ENCODE data around the gene RELCH.
"Not testable (repeated sequence)": the region's sequence is repeated elsewhere in the genome, so short reads cannot be mapped to it uniquely, and the experiment has no call there.

The RELCH gene, protein sequence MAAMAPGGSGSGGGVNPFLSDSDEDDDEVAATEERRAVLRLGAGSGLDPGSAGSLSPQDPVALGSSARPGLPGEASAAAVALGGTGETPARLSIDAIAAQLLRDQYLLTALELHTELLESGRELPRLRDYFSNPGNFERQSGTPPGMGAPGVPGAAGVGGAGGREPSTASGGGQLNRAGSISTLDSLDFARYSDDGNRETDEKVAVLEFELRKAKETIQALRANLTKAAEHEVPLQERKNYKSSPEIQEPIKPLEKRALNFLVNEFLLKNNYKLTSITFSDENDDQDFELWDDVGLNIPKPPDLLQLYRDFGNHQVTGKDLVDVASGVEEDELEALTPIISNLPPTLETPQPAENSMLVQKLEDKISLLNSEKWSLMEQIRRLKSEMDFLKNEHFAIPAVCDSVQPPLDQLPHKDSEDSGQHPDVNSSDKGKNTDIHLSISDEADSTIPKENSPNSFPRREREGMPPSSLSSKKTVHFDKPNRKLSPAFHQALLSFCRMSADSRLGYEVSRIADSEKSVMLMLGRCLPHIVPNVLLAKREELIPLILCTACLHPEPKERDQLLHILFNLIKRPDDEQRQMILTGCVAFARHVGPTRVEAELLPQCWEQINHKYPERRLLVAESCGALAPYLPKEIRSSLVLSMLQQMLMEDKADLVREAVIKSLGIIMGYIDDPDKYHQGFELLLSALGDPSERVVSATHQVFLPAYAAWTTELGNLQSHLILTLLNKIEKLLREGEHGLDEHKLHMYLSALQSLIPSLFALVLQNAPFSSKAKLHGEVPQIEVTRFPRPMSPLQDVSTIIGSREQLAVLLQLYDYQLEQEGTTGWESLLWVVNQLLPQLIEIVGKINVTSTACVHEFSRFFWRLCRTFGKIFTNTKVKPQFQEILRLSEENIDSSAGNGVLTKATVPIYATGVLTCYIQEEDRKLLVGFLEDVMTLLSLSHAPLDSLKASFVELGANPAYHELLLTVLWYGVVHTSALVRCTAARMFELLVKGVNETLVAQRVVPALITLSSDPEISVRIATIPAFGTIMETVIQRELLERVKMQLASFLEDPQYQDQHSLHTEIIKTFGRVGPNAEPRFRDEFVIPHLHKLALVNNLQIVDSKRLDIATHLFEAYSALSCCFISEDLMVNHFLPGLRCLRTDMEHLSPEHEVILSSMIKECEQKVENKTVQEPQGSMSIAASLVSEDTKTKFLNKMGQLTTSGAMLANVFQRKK

DNA sequence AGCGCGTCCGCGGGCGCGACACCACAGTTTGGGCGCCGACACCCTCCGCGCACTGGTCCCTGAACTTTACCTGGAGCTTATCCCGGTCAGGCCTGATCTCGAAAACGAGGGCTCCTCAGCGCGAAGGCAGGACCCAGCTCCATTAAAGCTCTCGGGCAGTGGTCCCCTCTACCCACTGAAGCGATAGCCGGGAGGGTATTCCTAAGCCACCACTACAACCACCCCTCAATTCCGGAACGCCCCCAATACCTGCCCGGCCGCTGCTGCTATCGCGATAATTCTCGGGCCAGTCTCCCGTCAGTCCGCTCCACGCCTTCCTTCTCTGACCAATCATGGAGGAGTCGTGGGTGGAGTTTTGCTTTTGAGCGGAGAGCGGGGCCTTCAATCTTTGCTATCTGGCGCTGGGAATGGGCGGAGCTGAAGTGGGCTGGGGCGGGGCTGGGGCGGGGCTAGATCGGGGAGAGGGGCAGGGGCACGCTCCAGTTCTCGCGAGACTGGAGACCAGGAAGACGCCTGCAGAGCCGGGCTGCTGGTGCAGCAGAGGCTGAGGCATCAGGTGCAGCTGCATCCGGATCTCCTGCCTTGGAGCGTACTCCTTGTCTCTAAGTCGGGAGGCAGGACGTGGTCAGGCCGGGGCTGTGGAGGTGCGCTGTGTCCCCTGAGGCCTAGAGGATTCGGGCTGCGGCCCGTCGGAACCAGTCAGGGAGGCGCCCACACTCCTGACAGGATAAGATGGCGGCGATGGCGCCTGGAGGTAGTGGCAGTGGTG is at the start of gene RELCH, which contains the start of gene PIGN:
Gene RELCH, plus strand, starts transcription at position 482 of the 769 bp plus-strand sequence. Its CDS starts 251 bp downstream, at position 733.
Gene PIGN, minus strand, starts transcription at position 283 of the 769 bp plus-strand sequence. CDS start 25,703 bp downstream, outside the sequence.
- DNase-seq, result peak; percentile 51 to 99 (median 96)

DNA sequence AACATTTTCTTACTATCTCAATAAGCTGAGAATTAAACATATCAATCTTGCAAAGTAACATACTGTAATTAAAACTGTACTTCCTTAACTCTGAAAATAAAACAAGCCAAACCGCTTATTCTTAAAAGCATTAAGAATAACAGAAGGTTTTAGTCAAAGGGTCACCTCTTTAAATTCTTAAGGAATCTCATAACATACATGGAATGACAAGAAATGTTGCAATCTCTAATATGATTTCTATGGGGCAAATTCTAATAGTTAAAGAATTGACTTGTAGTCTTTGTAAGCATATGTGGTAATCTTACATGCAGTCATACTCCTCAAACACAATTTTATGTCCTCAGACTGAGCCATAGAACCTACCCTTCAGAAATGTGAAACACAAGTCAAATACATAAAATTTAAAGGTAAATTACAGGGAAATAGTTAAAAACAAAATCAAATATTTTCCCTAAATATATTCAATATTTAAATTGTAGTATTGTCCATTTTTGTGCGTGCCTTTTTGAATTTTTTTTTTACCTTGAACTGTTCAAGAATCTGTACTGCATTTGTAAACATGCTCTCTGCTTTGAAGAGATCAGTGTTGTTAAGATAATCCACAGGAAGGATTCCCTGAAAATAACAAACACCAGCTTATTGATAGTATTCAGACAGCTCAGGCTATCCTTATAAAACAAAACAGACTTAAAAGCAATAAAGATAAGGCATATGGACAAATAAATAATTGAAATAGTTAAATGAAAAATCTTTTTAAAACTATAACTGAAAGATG is 48.4 kb upstream of the RELCH start:
- DNase-seq, result no peak

DNA sequence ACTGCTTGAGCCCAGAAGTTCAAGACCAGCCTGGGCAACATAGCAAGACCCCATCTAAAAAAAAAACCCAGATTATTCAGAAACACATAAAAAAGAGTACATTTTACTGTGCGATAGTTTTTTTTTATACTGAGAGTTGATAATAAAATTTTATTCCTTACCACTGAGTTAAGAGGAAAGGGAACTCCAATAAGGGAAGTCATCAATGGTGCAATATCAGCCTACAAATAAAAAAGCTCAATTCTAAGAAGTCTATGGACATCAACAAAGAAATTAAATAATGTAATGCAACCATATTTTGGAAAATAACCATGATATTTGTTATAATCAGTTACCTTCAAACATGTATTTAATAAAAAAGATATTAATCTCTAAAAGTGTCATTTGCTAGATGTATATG is 46.8 kb upstream of the RELCH start:
- DNase-seq, result no peak

DNA sequence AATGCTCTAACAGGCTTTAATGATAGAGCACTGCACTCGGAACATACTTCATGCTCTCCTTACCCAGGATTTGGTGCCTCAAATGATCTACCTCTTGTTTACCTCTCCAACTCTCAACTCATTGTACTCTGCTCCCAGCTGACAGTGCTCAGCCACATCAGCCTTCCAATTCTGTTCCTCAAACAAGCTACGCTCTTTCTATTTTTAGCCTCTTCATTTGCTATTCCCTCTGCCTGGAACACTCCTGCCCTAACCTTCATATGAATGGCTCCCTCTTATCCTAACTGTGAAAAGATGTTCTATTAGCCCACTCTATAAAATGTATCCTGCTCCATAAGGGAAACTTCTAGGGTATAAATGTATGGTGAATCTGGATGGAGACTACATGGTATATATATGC is 42.7 kb upstream of the RELCH start:
- DNase-seq, result no peak

DNA sequence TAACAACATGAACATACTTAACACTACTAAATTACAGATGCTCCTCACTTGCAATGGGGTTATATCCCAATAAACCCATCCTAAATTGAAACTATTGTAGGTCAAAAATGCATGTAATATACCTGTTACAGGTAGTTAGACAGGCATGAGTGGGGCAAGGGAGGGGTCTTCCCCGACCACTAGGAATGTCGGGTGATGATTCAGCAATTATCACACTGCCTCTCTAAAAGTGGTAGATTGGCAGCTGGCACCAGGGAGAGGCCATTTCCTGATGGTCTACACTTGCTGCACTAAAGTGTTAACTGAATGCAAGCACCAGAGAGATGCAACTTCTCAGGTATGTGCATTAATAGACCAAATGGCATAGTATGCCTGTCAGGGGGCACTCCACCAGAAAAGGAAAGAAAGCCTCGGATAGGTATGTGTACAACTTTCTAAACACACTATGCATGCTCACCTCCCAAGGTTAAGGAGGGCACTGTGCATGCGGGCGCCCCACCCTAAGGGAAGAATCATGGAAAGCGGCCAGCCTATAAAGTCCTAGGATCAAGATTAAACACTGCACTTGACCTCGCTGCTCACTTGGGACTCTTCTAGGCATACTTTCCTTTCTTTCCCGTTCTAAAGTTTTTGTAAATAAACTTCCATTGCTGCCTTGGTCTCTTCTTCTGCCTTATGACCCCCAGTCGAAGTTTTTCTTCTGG is 35.8 kb upstream of the RELCH start:
- DNase-seq, result no peak

DNA sequence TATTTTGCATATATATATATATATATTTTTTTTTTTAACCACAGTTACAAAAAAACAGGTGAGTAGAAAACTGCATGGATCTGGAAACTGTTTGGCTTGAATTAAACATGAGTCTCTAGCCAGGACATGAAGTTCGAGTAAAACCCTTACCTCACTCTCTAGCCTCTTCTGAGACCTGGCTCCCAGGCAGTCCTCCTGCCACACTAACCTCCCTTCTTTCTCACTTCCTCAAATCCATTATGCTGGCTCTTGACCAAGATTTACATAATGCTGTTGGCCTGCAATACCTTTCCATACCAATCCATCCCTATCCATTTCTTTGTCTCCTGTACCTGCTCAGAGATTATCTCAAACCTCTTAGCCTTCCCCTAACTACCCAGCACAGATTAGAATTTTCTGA is 34.2 kb upstream of the RELCH start:
- DNase-seq, result no peak

DNA sequence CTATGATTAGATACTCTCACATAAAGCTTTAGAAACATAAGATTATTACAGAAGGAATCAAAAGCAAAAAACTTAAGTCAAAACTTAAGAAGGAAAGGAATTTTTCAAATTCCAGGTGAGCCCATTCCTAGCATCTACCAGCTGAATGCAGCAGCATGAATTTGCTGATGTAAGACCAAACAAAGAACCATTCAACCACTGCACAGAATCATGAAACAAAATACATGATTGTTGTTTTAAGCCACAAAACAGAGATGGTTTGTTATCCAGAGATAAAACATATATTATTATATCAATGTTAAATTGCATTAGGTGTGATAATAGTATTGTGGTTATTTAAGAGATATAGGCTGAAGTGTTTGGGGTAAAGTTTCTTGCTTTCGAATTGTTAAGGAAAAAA is 29.2 kb upstream of the RELCH start:
- no peak for DNase-seq

DNA sequence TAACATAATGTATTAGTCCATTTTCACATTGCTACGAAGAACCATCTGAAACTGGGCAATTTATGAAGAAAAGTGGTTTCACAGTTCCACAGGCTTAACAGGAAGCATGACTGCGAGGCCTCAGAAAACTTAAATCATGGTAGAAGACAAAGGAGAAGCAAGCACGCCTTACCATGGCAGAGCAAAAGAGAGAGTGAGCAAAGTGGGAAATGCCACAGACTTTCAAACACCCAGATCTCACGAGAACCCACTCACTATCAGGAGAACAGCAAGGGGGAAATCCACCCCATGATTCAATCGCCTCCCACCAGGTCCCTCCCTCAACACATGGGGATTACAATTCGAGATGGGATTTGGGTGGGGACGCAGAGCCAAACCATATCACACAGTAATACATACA is 22.7 kb upstream of the RELCH start:
- no peak for DNase-seq

DNA sequence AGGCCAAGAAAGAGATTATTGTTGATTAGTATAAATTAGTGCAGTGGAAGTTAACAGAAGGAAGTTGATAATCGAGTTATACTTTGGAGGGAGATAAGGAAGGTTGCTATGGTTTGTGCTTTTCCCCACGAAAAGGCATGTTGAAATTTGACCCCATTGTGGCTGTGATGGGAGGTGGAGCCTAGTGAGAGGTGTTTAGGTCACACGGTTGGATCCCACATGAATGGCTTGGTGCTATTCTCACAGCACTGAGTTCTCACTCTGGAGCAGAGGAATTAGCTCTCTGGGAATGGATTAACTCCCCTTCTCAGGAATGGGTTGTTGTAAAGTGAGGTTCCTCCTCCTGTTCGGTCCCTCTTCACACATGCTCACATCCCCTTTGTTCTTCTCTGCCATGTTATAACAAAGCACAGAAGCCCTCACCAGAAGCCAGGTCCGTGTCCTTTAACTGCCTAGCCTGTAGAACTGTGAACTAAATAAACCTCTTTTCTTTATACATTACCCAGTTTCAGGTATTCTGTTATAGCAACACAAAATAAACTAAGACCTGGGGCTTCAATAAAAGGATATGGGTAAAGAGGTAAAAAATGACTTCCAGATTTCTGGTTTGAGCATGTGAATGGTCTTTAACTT is 22.1 kb upstream of the RELCH start:
- no peak for DNase-seq

DNA sequence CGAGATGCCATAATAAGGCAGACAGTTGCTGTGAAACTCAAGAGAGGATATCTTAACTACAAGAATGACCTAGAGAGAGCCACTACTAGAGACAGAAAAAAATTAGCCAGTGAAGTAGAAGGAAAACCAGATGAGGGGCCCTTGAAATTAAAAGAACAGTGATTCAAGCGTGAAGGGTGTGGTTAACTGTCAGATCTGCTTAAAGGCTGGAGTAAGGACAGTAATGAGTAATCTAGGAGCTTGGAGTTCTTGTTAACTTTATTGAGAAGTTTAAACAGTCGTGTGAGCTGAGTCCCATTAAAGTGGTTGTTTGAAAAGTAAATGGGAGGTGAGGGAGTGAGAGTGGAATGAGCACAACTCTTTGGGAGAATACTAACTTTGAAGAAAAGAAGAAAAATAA is 21.5 kb upstream of the RELCH start:
- no peak for DNase-seq

DNA sequence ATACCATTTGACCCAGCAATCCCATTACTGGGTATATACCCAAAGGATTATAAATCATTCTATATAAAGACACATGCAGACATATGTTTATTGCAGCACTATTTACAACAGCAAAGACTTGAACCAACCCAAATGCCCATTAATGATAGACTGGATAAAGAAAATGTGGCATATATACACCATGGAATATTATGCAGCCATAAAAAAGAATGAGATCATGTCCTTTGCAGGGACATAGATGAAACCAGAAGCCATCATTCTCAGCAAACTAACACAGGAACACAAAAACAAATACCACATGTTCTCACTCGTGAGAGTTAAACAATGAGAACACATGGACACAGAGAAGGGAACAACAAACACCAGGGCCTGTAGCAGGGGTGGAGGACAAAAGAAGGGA is 20.5 kb upstream of the RELCH start:
- not testable (repeated sequence) for DNase-seq

DNA sequence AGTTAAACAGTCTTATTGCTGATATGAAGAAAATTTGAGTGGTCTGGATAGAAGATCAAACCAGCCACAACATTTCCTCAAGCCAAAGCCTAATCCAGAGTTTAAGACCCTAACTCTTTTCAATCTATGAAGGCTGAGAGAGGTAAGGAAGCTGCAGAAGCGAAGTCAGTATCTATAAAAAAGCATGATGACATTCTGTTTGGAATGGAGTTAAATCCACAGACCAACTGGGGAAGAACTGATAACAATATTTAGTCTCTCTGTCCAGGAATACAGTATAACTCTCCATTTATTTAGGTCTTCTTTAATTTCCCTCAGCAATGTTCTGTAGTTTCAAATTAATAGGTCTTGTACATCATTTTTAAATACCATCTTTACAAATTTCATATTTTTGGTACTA is 16.2 kb upstream of the RELCH start:
- DNase-seq, result no peak

DNA sequence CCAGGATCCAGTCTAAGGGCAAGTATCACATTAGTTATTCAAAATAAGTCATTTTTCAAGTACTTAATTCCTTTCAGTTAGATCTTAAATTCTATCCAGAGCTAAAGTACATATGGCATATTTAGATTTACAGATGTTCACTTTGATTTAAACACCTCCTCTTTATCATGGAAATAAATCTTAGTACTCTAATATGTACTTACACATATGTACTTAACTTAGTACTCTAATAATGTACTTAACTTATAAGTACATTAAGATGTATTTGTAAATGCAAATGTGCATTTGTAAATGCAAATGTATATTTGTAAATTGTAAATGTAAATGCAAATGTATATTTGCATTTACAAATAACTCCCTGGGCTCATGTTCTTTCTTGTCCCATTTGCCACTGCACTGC is 14.8 kb upstream of the RELCH start:
- no peak for DNase-seq

DNA sequence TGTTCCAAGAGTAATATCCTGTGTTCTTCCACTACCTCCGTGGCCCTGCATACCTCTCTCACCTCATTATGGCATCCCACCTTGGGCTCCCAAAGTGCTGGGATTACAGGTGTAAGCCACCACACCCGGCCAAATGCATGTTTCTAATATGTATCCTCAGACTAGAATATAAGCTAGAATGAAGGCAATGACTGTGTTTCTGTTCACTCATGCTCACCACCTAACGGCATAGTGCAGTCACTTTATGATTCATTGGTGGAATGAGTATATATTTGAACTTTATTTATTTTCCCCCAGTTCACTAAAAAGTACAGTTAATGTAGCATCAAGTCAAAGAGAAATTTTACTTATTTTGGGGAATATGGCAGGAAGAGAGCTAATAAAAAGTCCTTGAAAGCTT is 11.5 kb upstream of the RELCH start:
- no peak for DNase-seq

DNA sequence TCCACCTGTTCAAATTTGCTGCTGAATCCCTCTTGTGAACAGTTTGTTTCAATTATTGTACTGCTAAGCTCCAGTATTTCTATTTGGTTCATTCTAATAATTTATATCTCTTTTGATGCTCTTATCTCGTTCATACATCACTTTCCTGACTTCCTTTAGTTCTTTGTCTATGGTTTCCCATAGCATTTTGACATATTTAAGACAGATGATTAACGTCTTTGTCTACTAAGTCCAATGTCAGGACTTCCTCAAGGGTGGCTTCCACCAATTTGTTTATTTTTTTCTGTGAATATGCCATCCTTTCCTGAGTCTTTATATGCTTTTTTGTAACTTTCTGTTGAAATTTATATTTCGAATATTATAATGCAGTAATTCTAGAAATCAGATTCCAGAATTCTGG is 9.8 kb upstream of the RELCH start:
- no peak for DNase-seq

DNA sequence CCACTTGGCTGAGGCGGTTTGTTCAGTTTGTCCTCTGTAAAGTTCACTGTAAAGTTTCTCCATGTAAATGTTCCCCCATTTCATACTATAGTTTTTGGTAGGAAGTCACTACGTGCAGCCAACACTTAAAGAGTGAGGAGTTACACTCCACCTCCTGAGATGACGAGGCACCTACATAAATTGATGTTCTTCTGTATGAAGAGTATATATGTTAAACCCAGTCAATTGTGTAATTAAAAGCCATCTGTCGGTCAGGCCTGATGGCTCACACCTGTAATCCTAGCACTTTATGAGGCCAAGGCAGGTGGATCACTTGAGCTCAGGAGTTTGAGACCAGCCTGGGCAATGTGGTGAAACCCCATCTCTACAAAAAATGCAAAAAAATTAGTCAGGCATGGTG is 7.8 kb upstream of the RELCH start:
- DNase-seq, result no peak

DNA sequence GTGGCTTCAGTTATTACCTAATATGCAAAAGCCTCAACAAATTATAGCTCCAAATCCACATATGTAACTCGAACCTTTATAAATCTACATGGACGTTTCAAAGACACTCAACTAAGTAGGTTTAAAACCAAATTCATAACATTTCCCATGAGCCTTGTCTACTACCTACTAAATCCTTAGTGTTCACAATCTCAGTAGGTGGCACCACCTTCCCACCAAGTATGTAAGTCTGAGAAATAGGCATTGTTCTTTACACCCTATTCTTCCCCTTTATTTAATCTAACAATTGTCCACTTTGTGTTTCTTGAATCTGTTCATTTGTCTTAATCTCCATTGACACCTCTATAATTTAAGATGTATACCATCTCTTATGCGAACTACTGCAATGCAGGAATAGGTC is 4.8 kb upstream of the RELCH start:
- DNase-seq, result no peak

DNA sequence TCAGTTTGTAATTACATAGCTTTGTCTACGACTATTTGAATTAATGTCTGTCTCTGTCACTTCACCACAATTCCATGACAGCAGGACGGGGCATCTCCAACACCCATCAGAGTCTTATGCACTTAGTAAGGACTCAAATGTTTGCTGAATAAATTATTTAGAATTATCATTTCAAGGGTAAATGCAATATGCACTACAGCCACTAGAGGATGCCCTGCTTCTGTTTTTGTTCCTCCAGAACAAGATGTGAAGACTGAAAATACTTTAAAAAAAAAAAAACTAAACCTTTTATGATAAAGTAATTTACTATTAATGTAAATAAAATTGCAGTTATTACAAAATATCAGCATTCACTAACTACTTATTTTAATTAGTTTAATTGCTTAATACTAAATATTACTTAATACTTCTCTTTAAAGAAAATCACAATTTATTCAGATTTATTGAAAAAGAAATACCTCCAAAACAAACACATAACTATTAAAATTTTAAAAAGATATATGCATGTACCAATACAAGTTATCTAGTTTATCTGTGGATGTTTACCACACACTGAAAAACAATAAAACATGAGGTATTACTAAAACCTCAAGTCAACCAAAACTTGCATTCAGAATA is 3.4 kb upstream of the RELCH start:
- peak in 8 of 58 donors; percentile 0 to 40 (median 3) for DNase-seq

DNA sequence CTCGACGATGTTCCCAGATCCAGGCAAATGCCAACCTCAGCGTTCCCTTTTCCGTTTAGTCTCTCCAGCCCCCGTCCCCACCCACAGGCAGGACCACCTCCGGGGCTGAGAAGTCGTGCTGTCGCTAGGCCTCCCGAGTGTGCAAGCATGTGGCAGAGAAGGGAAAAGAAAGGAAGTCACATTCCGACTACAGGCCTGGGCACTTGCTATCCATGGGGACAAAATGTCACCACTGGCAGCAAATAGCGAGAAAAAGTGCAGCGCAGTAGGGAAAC is 619 bp upstream of the RELCH start:
- DNase-seq, result peak in 14 of 58 donors; percentile 22 to 78 (median 58)

Measured in anterior cingulate cortex (tissue), 58 donors.